GM12864 (cell line): ENCODE results near the gene TTC34.

Experiments used
- DNase-seq: peaks from one replicate; pipeline ENCODE4 v3.0.0-alpha.2; 2011; ENCODE audit warnings: low read depth
- H3K4me3 ChIP-seq: 2 replicates; pipeline ENCODE4 v1.5.1; 2011; ENCODE audit warnings: mild to moderate bottlenecking, low read depth, low read length, control low read depth
- TF ChIP-seq, protein P1 (sequence below): IDR thresholded peaks from 2 replicates; pipeline ENCODE4 v1.5.1; 2011; ENCODE audit warnings: low read depth, mild to moderate bottlenecking, moderate library complexity, low read length, control low read depth, inconsistent platforms; ENCODE audit errors: missing control alignments

Gene TTC34

DNA sequence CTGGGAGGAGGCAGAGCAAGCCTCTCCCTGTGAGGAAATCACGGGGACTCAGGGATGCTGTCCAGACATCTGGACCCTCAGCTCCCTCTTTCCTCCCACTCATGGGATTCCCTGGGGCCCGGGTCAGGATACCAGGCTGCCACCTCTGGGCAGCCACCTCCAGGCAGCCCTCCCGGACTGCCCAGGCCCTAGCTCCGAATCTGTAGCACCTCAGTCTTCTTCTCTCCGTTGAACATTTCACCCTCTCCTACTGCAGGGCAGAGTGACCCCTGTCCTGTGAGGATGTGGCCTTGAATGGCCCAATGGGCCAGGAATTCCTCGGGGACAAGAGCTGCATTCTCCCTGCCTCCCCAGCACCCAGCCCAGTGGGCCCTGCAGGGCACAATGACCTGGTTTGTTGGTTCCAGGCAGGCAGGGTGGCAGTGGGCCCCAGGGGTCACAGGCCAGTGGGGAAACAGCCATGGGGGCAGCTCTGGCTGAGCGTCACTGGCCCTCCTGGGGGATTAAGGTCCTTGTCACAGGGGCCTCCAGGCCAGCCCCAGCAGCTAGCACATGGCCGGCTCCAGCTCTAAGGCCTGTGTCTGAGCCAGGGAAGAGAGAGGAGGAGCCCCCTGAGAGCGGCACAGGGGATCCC, 9.5 kb upstream of the TTC34 start:
- H3K4me3 ChIP-seq, result no peak overlapping the region
- TF ChIP-seq, protein P1, sequence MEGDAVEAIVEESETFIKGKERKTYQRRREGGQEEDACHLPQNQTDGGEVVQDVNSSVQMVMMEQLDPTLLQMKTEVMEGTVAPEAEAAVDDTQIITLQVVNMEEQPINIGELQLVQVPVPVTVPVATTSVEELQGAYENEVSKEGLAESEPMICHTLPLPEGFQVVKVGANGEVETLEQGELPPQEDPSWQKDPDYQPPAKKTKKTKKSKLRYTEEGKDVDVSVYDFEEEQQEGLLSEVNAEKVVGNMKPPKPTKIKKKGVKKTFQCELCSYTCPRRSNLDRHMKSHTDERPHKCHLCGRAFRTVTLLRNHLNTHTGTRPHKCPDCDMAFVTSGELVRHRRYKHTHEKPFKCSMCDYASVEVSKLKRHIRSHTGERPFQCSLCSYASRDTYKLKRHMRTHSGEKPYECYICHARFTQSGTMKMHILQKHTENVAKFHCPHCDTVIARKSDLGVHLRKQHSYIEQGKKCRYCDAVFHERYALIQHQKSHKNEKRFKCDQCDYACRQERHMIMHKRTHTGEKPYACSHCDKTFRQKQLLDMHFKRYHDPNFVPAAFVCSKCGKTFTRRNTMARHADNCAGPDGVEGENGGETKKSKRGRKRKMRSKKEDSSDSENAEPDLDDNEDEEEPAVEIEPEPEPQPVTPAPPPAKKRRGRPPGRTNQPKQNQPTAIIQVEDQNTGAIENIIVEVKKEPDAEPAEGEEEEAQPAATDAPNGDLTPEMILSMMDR, result no peak
- no peak for DNase-seq

DNA sequence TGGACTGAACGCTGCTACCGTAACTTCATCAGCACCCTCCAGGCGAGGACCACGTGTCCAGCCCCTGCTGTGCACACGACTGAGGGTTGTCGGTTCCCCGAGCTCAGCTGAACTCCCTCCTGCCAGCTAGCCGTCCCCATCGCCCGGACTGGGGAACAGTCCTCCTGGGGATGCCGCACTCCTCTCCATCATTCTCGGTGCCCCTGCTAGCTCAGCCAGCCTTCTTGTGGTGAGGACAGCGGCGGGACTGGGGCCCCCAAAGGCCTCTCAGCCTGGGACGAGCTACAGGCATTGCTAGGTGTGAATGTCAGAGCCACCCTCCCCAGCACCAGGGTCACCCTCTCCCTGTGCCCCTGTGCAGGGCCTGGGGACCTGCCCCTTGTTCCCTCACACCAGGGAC, 8.8 kb upstream of the TTC34 start:
- no peak for DNase-seq
- H3K4me3 ChIP-seq, result no peak overlapping the region
- TF ChIP-seq, protein P1, result no peak

DNA sequence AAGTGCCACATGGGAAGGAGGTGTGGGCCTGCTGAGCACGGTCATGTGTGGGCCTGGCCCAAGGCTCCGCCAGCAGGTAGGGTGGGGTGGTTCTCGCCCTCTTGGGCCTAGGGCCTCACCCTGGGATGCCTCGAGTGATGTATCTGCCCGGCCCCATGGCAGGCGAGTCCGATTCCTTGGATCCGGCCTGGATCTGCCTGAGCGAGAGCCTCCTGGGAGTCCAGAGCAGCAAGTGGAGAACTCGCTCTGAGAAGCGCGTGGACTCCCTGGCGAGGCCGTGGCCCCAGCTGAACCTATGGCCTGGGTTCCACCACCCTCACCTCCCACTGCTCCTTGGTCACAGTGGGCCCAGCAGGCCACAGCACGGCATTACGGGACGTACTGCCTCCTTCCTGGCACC, 8.2 kb upstream of the TTC34 start:
- TF ChIP-seq, protein P1, result no peak

DNA sequence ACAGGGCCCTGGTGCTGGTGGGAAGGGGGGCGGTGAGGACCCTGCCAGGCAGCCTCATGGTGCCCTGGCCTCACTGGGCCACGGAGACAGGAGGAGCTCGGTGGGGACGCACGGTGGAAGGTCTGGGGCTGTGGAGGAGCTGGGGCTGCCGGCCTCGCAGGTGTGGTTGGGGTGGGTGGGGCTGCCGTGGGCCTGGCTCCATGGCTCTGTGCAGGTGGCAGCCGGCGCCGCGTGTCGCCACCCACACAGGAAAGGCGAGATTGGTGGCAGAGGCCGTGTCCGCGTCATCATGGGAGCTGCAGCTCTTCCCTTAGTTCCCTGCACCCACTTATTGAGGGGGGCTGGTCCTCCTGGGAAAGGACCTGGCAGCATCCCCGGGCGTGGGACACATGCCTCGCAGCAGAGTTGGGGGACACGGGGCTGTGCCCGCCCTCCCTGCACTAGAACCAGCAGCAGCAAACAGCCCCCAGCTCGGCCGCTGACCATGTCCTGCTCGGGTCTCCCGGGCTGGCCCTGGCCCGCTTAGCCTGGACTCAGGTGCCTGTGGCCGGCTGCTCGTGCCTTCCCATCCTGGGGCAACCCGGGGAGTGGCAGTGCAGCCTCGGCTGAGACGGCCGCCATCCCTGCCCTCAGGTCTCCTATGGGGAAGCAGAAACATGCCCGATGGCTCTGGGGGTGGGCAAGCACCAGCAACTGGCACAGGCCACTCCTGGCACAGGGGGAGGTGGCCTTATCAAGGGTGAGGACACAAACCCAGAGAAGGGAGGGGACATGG, 7.5 kb upstream of the TTC34 start:
- H3K4me3 ChIP-seq, result no peak overlapping the region
- TF ChIP-seq, protein P1, result no peak
- DNase-seq, result no peak

More for the DNA sequence above, 8.2 kb upstream of the TTC34 start:
- no peak for DNase-seq
- no peak overlapping the region for H3K4me3 ChIP-seq

DNA sequence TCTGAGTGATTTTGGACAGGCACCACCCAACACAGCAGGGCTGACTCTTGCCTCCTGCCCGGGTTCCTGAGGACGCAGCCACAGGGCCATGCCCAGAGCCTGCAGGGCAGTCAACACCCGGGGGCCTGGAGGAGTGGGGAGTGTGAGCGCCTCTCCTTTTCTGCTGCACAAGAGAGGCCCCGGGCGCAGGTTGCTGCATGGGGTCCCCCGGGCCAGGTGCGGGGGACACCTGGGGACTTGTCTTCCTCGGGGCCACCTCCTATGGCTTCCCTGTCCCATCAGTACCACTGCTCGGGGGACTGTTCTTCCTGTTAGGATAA, 6.9 kb upstream of the TTC34 start:
- H3K4me3 ChIP-seq, result no peak overlapping the region
- no peak for DNase-seq
- TF ChIP-seq, protein P1, result no peak

DNA sequence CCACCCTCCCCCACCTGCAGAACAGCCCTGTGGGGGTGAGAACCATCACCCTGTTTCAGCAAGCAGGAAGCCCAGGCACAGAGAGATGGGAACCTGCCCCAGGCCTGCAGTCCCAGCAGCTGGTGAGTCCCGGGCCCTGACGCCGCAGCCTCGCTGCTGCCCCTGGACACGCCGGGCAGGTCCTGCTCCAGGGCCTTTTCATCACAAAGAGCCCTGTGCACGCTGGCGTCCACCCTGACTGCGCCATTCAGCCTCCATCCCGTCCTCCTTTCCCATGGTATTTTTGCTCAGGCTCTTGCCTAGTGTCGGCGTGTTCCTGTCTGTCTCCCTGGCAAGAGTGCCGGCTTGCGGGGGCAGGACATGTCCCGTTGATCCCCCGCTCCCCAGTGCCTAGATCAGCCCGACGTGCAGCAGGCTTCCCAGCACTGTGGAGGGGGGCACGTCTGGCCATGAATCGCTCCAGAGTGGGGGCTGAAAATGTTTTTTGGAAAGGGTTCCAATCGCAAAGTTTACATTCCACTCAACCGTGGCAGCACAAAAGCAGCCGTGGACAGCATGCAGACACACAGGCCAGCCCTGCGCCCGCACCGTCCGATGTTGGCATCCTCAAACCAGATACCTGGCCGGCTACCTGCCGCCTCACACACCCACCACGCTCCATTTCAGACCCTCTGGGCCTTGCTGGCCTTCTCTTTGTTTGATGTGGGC, 6.3 kb upstream of the TTC34 start:
- no peak for DNase-seq
- no peak overlapping the region for H3K4me3 ChIP-seq
- TF ChIP-seq, protein P1, result no peak

DNA sequence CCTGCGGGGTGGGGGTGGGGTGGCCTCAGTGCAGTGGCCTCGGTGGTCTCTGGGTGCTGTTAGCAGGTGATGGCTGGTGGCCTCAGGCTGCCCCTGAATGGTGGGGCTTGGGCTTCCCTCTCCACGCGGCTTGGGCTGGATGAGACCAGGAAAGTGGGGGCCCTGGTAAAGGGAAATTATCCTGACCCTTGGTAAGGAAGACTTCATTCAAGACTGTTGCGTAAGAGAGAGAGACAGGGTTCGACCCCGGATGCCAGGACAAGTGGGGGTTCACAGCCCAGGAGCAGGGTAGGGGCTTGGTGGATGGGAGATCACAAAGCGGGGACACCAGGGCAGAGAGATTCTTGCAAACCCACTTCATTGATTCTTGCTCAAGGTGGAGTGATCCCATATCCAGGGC, 5.5 kb upstream of the TTC34 start:
- TF ChIP-seq, protein P1, result no peak
- no peak for DNase-seq
- H3K4me3 ChIP-seq, result no peak overlapping the region
